ENCODE results near the gene TNF.

GRCh38 chr6:31586008-31586407, 10.6 kb downstream of the TNF start, which contains the start of gene LST1:
- TF ChIP-seq CTCF (IDR thresholded peaks at IDR 0.05; ENCODE audit: low read depth, low read length, poor library complexity, severe bottlenecking) (no peak), EZH2phosphoT487 (IDR thresholded peaks at IDR 0.05; ENCODE audit: borderline replicate concordance, low read length) (no peak)
